HG02588 (cell line): ENCODE measurements around the gene KNOP1.
"Not testable (repeated sequence)": the region's sequence is repeated elsewhere in the genome, so short reads cannot be mapped to it uniquely, and the experiment has no call there.

Experiments used
- ATAC-seq: cut with Tn5 transposase; IDR thresholded peaks from one replicate; pipeline ENCODE4 v1.9.1; 2021; ENCODE audit warnings: mild to moderate bottlenecking, moderate library complexity; ENCODE audit not compliant: unreplicated experiment

Gene KNOP1

DNA sequence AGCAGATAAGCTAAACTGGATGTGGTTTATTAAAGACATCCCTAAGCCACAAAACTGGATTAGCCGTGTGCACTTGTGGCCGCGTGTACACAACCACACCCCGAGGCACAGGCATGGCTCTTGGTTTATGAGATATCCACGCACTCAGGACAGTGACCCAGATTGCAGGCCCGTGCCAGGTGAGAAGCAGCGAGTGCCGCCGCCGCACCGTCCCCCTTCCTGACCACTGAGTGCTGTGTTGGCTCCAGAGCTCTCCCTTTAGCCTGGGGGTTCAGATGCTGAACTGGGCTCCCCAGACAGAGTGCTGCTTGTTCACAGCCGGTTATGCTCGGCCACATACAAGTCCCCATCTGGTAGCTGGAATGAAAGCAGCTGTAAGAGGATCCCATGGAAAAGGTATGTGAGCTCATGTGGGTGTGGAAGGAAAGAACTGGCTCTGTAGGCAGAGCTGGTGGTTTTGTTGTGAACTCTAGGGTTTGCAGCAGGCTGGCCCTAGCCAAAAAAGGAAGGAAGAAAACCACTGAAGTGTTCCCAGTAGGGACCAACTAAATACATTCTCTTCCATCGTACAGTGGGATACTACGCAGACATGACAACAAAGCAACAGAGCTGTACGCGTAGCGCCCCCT, 29.5 kb downstream of the KNOP1 start:
- no peak for ATAC-seq

DNA sequence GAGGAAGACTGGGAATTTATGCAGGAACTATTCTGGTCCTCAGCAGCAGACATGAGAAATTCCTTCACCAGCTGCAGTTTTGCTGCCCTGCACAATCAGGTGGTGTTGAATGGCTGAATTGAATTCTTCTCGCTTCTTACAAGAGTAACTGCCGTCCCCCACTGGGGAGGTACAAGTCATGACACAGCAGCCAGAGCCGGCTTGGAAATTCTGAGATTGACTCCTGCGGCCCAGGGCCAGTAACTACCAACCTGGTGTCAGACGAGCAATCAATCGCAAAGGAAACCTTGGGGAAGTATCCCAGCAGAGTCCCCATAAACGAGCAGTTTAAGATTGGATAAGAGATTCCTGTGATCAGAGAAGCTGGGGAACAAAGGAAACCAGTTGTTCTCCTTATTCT, 30.7 kb downstream of the KNOP1 start:
- ATAC-seq = no peak

GRCh38 chr16:19685176-19685575, 32.9 kb downstream of the KNOP1 start:
- no peak for ATAC-seq

DNA sequence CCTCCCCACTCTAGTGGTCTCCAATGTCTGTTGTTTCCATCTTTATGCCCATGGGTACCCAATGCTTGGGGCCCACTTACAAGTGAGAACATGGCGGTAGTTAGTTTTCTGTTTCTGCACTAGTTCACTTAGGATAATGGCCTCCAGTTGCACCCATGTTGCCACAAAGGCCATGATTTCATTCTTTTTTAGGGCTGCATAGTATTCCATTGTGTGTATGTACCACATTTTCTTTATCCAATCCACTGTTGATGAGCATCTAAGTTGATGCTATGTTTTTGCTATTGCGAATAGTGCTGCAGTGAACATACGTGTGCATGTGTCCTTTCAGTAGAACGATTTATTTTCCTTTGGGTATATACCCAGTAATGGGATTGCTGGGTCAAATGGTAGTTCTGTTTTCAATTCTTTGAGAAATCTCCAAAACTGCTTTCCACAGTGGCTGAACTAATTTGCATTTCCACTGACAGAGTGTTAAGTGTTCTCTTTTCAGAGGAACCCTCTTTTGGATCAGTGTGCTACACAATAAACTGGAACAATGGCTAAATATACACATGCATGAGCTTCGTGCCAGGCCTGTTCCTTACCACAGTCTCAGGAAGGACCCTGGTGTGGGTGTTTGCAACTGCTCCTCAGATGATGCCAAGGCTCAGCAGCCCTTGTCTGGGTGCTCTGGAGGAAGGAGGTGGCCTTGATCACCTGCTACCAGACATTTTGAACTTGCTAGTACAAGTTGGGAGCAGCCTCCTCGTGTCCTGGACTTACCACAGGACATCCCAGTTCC, 34.4 kb downstream of the KNOP1 start:
- no peak for ATAC-seq

DNA sequence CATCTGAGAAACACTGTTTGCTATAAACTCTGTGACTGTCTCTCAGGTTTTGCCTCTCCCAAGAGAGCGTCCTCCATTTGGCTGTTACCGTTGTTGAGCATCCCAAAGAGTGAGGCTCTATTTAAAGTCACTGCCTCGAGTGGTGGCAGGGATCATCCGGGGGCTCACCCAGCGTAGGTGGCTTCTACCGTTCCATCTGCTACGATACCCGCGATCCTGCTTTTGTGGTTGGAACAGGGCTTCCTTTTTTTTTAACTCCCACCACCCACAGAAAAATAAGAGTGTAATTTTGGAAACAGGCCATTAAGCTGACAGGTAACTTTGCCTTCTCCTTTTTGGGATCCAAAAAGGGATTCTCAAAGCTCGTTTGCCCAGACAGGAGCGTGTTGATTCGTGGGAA, 36.4 kb downstream of the KNOP1 start:
- ATAC-seq = no peak

DNA sequence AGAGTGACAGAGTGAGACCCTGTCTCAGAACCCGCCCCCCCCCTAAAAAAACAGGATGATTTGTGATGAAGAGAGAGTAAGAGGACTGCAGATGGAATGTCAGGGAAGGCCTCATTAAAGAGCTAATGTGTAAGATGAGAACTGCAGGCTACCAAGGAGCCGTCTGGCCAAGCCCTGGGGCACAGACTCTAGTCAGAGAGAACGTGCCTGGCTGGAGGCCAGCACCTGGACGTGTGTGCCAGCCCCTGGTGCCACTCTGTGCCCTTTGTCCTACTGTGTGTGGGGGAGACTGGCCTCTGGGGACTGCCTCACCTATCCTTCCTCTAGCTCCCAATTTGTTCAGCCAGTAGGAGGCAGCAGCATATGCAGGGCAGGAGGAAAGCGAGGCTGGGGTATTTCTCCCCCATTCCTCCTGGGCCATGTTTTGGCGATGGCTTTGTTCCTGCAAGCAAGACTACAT, 37.1 kb downstream of the KNOP1 start:
- no peak for ATAC-seq

DNA sequence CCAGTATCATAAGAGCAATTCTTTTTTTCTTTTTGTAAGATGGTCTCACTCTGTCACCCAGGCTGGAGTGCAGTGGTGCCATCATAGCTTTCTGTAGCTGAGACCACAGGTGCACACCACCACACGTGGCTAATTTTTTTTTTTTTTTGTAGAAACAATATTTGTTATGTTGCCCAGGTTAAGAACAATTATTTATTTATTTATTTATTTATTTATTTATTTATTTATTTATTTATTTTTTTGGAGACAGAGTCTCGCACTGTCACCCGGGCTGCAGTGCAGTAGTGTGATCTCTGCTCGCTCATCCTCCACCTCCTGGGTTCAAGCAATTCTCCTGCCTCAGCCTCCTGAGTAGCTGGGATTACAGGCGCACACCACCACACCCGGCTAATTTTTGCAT, 38.7 kb downstream of the KNOP1 start:
- not testable (repeated sequence) for ATAC-seq

GRCh38 chr16:19678804-19679203, 39.2 kb downstream of the KNOP1 start:
- ATAC-seq = no peak

DNA sequence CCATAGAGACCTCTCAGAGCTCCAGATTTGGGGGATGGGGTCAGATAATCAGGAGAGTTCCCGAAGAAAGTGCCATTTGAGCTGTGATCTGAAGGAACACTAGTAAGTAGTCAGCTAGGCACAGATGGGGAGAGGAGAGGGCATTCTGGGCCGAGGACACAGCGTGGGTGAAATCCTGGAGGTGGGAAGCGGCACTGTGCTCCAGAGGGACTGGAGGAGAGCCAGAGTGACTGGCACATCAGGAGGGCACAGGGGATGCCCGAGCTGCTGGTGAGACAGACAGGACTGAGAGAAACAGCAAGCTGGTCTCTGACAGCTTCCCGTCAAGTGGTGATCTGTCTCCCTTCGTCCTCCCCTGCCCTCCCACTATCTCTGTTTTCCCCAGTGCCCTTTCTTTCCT, 40.6 kb downstream of the KNOP1 start:
- ATAC-seq = no peak

GRCh38 chr16:19674485-19674884, 43.5 kb downstream of the KNOP1 start:
- ATAC-seq = no peak

- ATAC-seq = no peak
Measured at GRCh38 chr16:19672378-19672777, 45.6 kb downstream of the KNOP1 start.

DNA sequence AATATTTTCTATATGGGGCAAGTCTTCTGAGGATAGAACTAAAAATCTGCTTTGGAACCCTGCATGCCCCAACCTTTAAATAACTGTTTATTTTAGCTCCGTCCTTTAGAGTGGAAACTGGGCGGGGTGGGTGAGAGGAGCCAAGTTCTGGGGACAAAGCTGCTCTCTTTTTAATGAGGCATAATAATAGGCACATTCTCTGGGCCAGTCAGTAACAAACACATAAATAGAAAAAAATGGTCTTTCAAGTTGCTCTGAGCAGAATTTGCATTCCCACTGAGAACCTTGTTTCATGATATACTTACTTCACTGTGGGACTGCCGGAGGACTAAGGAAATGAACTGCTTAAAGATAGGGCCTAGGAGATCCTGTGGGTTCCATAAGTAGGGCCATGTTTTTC, 51.5 kb downstream of the KNOP1 start:
- no peak for ATAC-seq

GRCh38 chr16:19665313-19665712, 52.7 kb downstream of the KNOP1 start:
- ATAC-seq = not testable (repeated sequence)

DNA sequence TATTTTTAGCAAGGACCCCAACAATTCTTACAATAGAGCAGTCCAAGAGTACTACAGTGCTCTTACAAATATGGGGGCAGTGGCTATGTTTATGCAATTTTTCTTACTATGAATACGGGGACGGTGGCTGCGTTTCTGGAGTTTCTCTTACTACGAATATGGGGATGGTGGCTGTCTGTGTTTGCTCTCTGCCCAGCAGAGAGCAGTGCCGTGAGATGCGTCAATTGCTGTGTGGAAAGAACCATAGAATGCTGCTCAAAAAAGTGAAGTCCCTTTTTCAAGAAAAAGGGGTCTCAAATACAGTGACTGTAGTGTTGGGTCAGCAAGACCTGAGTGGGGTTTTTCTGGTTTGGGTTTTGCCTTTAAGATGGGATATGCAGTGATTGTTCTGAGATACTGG, 53.9 kb downstream of the KNOP1 start:
- no peak for ATAC-seq

DNA sequence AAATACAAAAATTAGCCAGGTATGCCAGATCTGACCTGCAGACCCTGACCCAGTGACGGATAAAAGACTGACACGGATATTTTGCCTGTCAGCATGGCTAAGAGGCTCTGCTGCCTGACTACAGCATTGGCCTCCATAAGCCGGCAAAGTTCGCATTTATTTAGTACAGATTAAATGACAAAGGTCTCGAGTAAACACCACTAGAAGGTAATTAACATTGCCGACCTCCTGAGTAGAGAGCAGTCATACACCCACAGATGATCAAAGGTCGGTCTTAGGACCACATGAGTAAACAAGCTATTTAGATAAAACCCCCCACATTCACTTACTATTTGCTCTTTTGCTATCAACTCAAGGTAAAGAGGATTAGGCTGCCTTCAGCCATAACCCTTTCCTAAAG, 55.7 kb downstream of the KNOP1 start:
- no peak for ATAC-seq

DNA sequence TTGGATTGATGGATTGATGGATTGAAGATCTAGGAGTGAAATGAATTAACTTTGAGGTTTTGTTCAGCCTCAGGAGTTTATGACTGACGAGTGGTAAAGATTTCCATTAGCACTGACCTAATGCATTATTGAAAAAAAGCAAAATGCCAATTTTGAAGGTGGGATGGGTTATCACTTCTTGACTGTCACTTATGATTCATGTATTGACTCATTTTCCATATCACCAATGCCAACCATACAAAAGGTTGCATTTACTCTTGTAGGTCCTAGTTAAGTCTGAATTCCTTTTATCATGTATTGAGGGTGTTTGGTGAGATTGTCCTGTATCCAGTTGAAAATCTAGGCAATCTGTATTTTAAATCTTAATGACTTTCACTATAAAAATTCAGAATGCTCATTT, 57.6 kb downstream of the KNOP1 start:
- no peak for ATAC-seq

DNA sequence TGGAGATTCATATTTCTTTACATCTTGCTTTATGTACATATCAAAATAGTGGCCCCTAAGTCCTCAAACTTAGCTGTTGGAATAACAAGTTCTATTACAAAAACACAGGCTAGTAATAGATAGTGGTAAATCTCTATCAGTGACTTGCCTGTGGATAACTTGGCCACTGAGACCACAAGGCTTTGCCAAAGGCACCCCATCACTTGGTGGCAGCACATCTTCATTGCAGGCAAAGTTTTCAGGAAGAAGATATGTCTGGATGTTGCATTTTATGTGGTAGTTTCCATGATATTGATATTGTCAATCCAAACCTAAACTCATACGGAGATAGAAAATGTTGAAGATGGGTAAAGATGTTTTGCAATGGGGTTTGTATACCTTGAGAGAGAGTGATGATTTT, 58.5 kb downstream of the KNOP1 start:
- no peak for ATAC-seq

DNA sequence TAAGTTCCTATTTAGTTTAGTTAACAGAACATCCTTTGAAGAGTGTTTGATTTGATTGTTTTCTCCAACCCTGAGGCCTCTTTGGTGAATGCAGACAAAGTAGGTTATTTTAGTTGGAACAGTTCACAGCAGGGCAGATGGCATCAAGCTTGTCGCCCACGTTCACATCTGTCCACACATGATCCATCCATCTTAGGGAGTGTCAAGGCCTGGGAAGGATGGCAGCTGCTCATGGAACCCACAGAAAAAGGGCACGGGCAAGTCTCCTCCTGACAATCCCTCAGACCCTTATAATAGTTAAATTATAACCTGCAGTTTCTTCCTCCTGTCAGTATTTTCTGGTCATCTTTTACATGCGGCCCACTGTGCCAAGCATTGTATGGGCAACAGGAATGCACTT, 60.2 kb downstream of the KNOP1 start:
- no peak for ATAC-seq

- no peak for ATAC-seq
Measured at GRCh38 chr16:19655242-19655777, 62.7 kb downstream of the KNOP1 start.

DNA sequence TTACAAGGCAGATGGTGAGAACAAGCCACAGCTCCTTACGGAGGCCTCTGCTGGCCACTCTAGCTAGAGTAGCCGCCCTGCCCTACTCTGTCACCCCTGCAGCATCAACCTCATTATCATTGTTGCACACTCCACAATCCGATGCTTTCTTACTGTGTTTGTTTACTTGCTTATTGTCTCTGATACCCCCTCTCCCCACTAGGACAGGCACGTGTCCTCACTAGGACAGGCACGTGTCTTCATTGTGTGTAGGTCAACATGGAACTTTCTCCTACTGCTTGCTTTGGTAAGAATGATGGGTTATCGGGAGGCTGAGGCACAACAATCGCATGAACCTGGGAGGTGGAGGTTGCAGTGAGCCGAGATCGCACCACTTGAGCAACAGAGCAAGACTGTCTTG, 63.9 kb downstream of the KNOP1 start:
- no peak for ATAC-seq
